GM23338 (cell line): ENCODE data around the gene LYPD4. TPM values are rescaled to one million over a fixed set of nuclear protein-coding genes. Genes with fewer than 3 reads are reported as not detected.

ENCODE experiments used
- ATAC-seq: fragments of 200-7000 bp; cut with Tn5 transposase; 3 replicates; pipeline ENCODE4 v1.9.1; 2020
- DNase-seq: peaks from one replicate; pipeline ENCODE4 v3.0.0-alpha.2; 2015; ENCODE audit warnings: low spot score
- H2AFZ ChIP-seq: fragments of 200-600 bp; sonication (generic); 2 replicates; pipeline ENCODE4 v1.8.0; 2016; ENCODE audit warnings: antibody characterized with exemption, mild to moderate bottlenecking, moderate library complexity
- H3F3A ChIP-seq: fragments of 200-600 bp; sonication (generic); replicated peaks from 2 replicates; pipeline ENCODE4 v1.8.0; 2017; ENCODE audit warnings: antibody characterized with exemption, mixed run types, low read depth
- H3K27ac ChIP-seq: fragments of 200-600 bp; sonication (generic); 2 replicates; pipeline ENCODE4 v1.6.1; 2016; ENCODE audit warnings: low read depth
- H3K27me3 ChIP-seq: fragments of 200-600 bp; sonication (generic); 2 replicates; pipeline ENCODE4 v1.8.0; 2016; ENCODE audit warnings: mild to moderate bottlenecking, mixed run types, moderate library complexity; ENCODE audit not compliant: insufficient read depth
- H3K36me3 ChIP-seq: fragments of 200-600 bp; sonication (generic); 2 replicates; pipeline ENCODE4 v1.8.0; 2016; ENCODE audit warnings: mild to moderate bottlenecking; ENCODE audit not compliant: insufficient read depth
- H3K4me1 ChIP-seq: fragments of 200-600 bp; sonication (generic); 2 replicates; pipeline ENCODE4 v1.8.0; 2016; ENCODE audit warnings: mild to moderate bottlenecking, moderate library complexity; ENCODE audit not compliant: insufficient read depth
- H3K4me2 ChIP-seq: fragments of 200-600 bp; sonication (generic); 2 replicates; pipeline ENCODE4 v1.7.1; 2017; ENCODE audit warnings: mixed run types
- H3K4me3 ChIP-seq: fragments of 200-600 bp; sonication (generic); 2 replicates; pipeline ENCODE4 v1.6.1; 2016; ENCODE audit warnings: mixed run types
- H3K79me2 ChIP-seq: fragments of 200-600 bp; sonication (generic); replicated peaks from 2 replicates; pipeline ENCODE4 v1.8.0; 2017; ENCODE audit warnings: mild to moderate bottlenecking; ENCODE audit not compliant: insufficient read depth
- H3K9me2 ChIP-seq: fragments of 200-600 bp; sonication (generic); 2 replicates; pipeline ENCODE4 v1.8.0; 2017; ENCODE audit not compliant: insufficient read depth
- H4K20me1 ChIP-seq: fragments of 200-600 bp; sonication (generic); replicated peaks from 2 replicates; pipeline ENCODE4 v1.8.0; 2017; ENCODE audit warnings: mild to moderate bottlenecking; ENCODE audit not compliant: insufficient read depth
- H3K27ac Mint-ChIP-seq: 2 replicates; pipeline ENCODE4 v1.8.0; 2020; ENCODE audit warnings: inconsistent platforms, mild to moderate bottlenecking, moderate library complexity, mixed read lengths
- H3K27me3 Mint-ChIP-seq: 3 replicates; pipeline ENCODE4 v1.8.0; 2022; ENCODE audit warnings: low read depth, mild to moderate bottlenecking, moderate library complexity, mixed read lengths, inconsistent platforms; ENCODE audit not compliant: insufficient read depth, poor library complexity
- H3K36me3 Mint-ChIP-seq: 3 replicates; pipeline ENCODE4 v1.8.0; 2021; ENCODE audit warnings: low read depth, mild to moderate bottlenecking, inconsistent platforms, moderate library complexity, mixed read lengths
- H3K4me1 Mint-ChIP-seq: 3 replicates; pipeline ENCODE4 v1.8.0; 2020; ENCODE audit warnings: mild to moderate bottlenecking, inconsistent platforms, mixed read lengths
- H3K4me3 Mint-ChIP-seq: 3 replicates; pipeline ENCODE4 v1.8.0; 2021; ENCODE audit warnings: moderate library complexity, mild to moderate bottlenecking, inconsistent platforms, mixed read lengths
- H3K9me3 Mint-ChIP-seq: 3 replicates; pipeline ENCODE4 v1.8.0; 2020; ENCODE audit warnings: moderate library complexity, mild to moderate bottlenecking, inconsistent platforms, mixed read lengths
- CREB1 ChIP-seq: fragments of 250-450 bp; sonication (Bioruptor Pico); IDR thresholded peaks from 2 replicates; pipeline ENCODE4 v1.5.0; 2020; ENCODE audit warnings: low read depth, mild to moderate bottlenecking, moderate library complexity
- EZH2 ChIP-seq: fragments of 200-600 bp; sonication (generic); IDR thresholded peaks from one replicate; pipeline ENCODE4 v1.8.0; 2017; ENCODE audit warnings: antibody characterized with exemption, mild to moderate bottlenecking, low read depth; ENCODE audit not compliant: unreplicated experiment
- EZH2phosphoT487 ChIP-seq: fragments of 200-600 bp; sonication (generic); IDR thresholded peaks from one replicate; pipeline ENCODE4 v1.8.1; 2018; ENCODE audit warnings: antibody characterized with exemption; ENCODE audit not compliant: unreplicated experiment
- JUNB ChIP-seq: IDR thresholded peaks from one replicate; pipeline ENCODE4 v1.6.1; 2016; ENCODE audit warnings: antibody characterized with exemption; ENCODE audit not compliant: unreplicated experiment
- NANOG ChIP-seq: IDR thresholded peaks from 2 replicates; pipeline ENCODE4 v1.6.1; 2016; ENCODE audit warnings: antibody characterized with exemption, borderline replicate concordance
- REST ChIP-seq: IDR thresholded peaks from one replicate; pipeline ENCODE4 v1.6.1; 2018; ENCODE audit warnings: antibody characterized with exemption; ENCODE audit not compliant: unreplicated experiment
- STAT1 ChIP-seq: IDR thresholded peaks from one replicate; pipeline ENCODE4 v1.6.1; 2016; ENCODE audit warnings: antibody characterized with exemption; ENCODE audit not compliant: unreplicated experiment
- ZNF114 ChIP-seq: fragments of 250-450 bp; sonication (Bioruptor Pico); IDR thresholded peaks from 2 replicates; pipeline ENCODE4 v1.5.0; 2020; ENCODE audit warnings: mild to moderate bottlenecking, moderate library complexity
- ZNF331 ChIP-seq: fragments of 250-450 bp; sonication (Bioruptor Pico); IDR thresholded peaks from 2 replicates; pipeline ENCODE4 v1.5.0; 2020; ENCODE audit warnings: low read depth, mild to moderate bottlenecking, moderate library complexity
- ZNF462 ChIP-seq: fragments of 250-450 bp; sonication (Bioruptor Pico); IDR thresholded peaks from 2 replicates; pipeline ENCODE4 v1.5.0; 2020; ENCODE audit warnings: mild to moderate bottlenecking, moderate library complexity
- polyA plus RNA-seq: library from polyadenylated mRNA; unstranded; fragments of >200 nt; fragmentation: Nextera tagmentation; extraction: Ambion mirVana; gene quantifications from 2 replicates; pipeline ENCODE4 v1.2.1, GENCODE V29; 2016
- total RNA-seq: library from RNA; depleted of rRNA; stranded (reverse); fragments of >200 nt; shearing (Covaris generic); gene quantifications from 2 replicates; pipeline ENCODE4 v1.2.3, GENCODE V29; 2014
- TF ChIP-seq, protein P1 (sequence below): IDR thresholded peaks from 2 replicates; pipeline ENCODE4 v1.6.1; 2016; ENCODE audit warnings: antibody characterized with exemption
- TF ChIP-seq, protein P2 (sequence below), 2 experiments: fragments of 200-600 bp in 1 of 2; sonication (generic) in 1 of 2; conservative IDR thresholded peaks; 2 replicates each; pipeline versions ENCODE4 v1.5.1 to v1.6.1; 2016 to 2017; ENCODE audit warnings: antibody characterized with exemption in 2 of 2, low read depth in 2 of 2, mild to moderate bottlenecking in 2 of 2, moderate library complexity in 1 of 2

Gene LYPD4
- total and polyA plus RNA-seq, 2 experiments from 2014 or later, result not detected

- ATAC-seq (no peak), DNase-seq (no peak)
- Mint-ChIP-seq H3K36me3 (no peaks in the 10 kb centered on the region; the same call in 2 of the 3 replicates), H3K27me3 (peaks cover 10% of the 10 kb centered on the region), H3K4me3 (no peak within 1 kb of the TSS), H3K9me3 (peaks cover 7% of the 10 kb centered on the region; the same call in 2 of the 3 replicates), H3K4me1 (peaks cover 4% of the 10 kb centered on the region; the same call in 1 of the 3 replicates), H3K27ac (no peak within 1 kb of the TSS)
- Histone ChIP-seq H3K9me2 (no peaks in the 10 kb centered on the region), H4K20me1 (no peaks in the 10 kb centered on the region), H2AFZ (no peak within 1 kb of the TSS), H3K27ac (no peak within 1 kb of the TSS), H3K79me2 (no peaks in the 10 kb centered on the region), H3K27me3 (no peaks in the 10 kb centered on the region), H3K4me2 (no peak within 1 kb of the TSS), H3K36me3 (no peaks in the 10 kb centered on the region), H3K4me3 (no peak within 1 kb of the TSS), H3F3A (no peaks in the 10 kb centered on the region), H3K4me1 (no peaks in the 10 kb centered on the region)
- TF ChIP-seq EZH2 (no peak), ZNF462 (CRISPR knock-in tag) (no peak), CREB1 (no peak), NANOG (no peak), ZNF331 (CRISPR knock-in tag) (no peak), JUNB (no peak), EZH2phosphoT487 (no peak), ZNF114 (CRISPR knock-in tag) (no peak), STAT1 (no peak), REST (no peak)
- TF ChIP-seq, protein P1, sequence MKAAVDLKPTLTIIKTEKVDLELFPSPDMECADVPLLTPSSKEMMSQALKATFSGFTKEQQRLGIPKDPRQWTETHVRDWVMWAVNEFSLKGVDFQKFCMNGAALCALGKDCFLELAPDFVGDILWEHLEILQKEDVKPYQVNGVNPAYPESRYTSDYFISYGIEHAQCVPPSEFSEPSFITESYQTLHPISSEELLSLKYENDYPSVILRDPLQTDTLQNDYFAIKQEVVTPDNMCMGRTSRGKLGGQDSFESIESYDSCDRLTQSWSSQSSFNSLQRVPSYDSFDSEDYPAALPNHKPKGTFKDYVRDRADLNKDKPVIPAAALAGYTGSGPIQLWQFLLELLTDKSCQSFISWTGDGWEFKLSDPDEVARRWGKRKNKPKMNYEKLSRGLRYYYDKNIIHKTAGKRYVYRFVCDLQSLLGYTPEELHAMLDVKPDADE, result no peak
- TF ChIP-seq, protein P2, sequence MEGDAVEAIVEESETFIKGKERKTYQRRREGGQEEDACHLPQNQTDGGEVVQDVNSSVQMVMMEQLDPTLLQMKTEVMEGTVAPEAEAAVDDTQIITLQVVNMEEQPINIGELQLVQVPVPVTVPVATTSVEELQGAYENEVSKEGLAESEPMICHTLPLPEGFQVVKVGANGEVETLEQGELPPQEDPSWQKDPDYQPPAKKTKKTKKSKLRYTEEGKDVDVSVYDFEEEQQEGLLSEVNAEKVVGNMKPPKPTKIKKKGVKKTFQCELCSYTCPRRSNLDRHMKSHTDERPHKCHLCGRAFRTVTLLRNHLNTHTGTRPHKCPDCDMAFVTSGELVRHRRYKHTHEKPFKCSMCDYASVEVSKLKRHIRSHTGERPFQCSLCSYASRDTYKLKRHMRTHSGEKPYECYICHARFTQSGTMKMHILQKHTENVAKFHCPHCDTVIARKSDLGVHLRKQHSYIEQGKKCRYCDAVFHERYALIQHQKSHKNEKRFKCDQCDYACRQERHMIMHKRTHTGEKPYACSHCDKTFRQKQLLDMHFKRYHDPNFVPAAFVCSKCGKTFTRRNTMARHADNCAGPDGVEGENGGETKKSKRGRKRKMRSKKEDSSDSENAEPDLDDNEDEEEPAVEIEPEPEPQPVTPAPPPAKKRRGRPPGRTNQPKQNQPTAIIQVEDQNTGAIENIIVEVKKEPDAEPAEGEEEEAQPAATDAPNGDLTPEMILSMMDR (conservative IDR thresholded peaks at IDR 0.05; ENCODE audit: low read depth in 2 of 2), result no peak
Observed at GRCh38 chr19:41796362-41796761, 48.1 kb downstream of the LYPD4 start, which contains the start of gene CEACAM3. TSS of gene CEACAM3 (plus strand) at chr19:41796587. CDS start at chr19:41796678, 91 bp downstream.
